SHP77 (cell line): Measurements from ENCODE around the gene ATP2B2.

ENCODE experiments used
- DNase-seq, 2 experiments: peaks; one replicate each; lab custom pipeline; 2025; lab: John Stamatoyannopoulos, UW

ATP2B2 gene

GRCh38 chr3:10400050-10400748 lies 105.2 kb downstream of the ATP2B2 start:
- no peak for DNase-seq

GRCh38 chr3:10399634-10400033 lies 105.8 kb downstream of the ATP2B2 start:
- DNase-seq = no peak

- DNase-seq = no peak
Observed at GRCh38 chr3:10398341-10398740, 107.0 kb downstream of the ATP2B2 start.

GRCh38 chr3:10397879-10398278 lies 107.5 kb downstream of the ATP2B2 start:
- no peak for DNase-seq

- no peak for DNase-seq
Observed at GRCh38 chr3:10396931-10397330, 108.5 kb downstream of the ATP2B2 start.

- DNase-seq = no peak
Observed at GRCh38 chr3:10396083-10396482, 109.3 kb downstream of the ATP2B2 start.

GRCh38 chr3:10395671-10396070 lies 109.7 kb downstream of the ATP2B2 start:
- DNase-seq = no peak

GRCh38 chr3:10395196-10395595 lies 110.2 kb downstream of the ATP2B2 start:
- DNase-seq = no peak

- no peak for DNase-seq
Observed at GRCh38 chr3:10394491-10395025, 110.8 kb downstream of the ATP2B2 start.

GRCh38 chr3:10393514-10393913 lies 111.9 kb downstream of the ATP2B2 start:
- DNase-seq = no peak

- DNase-seq = no peak
Observed at GRCh38 chr3:10392906-10393461, 112.4 kb downstream of the ATP2B2 start.

GRCh38 chr3:10392244-10392643 lies 113.1 kb downstream of the ATP2B2 start:
- DNase-seq = no peak

GRCh38 chr3:10391391-10391790 lies 114.0 kb downstream of the ATP2B2 start:
- no peak for DNase-seq

- DNase-seq = no peak
Observed at GRCh38 chr3:10390641-10391373, 114.6 kb downstream of the ATP2B2 start.

GRCh38 chr3:10389995-10390394 lies 115.4 kb downstream of the ATP2B2 start:
- no peak for DNase-seq

GRCh38 chr3:10389339-10389738 lies 116.0 kb downstream of the ATP2B2 start:
- DNase-seq = no peak

GRCh38 chr3:10387881-10388609 lies 117.3 kb downstream of the ATP2B2 start:
- DNase-seq = no peak

GRCh38 chr3:10386121-10386520 lies 119.3 kb downstream of the ATP2B2 start:
- DNase-seq = no peak

- DNase-seq = no peak
Observed at GRCh38 chr3:10384541-10385360, 120.6 kb downstream of the ATP2B2 start.

- no peak for DNase-seq
Observed at GRCh38 chr3:10383850-10384248, 121.5 kb downstream of the ATP2B2 start.
